T-helper 2 cell (primary cell): ENCODE data around the gene CCDC167.

Experiments
- DNase-seq, 5 experiments: peaks; one replicate each; pipeline versions ENCODE4 v3.0.0 to v3.0.0-alpha.2; 2012 to 2022

Gene CCDC167

DNA sequence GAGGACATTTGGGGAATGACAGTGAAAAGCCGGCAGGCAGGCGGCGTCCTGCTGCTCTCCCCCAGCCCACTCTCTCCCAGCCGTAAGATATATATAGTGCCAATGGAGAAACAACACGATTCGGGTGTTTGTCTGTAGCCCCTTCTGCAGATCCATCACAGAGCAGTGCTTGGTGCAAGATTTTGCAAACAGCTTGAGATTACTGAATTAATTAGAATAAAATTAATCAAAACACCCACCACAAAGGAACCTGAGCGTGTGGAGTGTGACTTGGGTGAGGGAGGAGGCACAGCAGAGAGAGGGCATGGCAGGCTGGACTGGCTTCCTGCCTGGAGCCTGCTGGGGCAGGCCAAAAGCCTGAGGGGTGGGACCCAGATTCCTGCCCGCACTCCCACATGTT, 28.8 kb upstream of the CCDC167 start:
- no peak for DNase-seq

DNA sequence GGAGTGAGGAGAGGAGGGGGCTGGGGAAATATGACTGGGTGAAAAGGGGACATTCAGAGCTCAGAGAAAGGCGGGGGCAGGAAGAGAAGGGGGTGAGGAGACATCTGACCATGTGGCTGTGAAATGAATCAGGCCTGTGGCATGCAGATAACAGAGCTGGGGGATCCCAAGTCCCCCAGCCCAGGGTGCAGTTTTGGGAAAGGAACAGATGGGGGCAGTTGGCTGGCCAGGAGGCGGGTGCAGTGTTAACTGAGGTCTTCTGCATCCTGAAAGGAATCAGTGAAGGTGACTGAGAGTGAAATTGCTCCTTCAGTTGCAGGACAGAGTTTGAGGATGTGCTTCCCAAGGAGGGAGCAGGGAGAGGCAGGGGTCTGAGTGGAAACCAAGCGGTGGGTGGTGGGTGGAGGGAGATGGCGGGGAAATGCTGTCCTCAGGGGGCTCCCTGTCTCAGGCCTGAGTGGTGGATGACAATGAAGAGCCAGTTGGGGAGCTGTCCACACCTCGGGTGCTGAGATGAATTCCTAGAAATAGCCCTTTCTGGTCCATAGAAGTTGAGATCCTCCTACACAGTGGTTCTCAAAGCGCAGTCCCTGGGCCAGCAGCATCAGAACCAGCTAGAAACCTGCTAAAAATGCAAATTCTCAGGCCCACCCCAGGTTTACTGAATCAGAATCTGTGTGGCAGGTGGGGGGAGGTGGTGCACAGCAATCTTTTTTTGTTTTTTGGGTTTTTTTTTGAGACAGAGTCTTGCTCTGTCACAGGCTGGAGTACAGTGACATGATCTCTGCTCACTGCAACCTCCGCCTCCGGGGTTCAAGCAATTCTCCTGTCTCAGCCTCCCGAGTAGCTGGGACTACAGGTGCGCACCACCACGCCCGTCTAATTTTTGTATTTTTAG, 26.0 kb upstream of the CCDC167 start:
- no peak for DNase-seq

DNA sequence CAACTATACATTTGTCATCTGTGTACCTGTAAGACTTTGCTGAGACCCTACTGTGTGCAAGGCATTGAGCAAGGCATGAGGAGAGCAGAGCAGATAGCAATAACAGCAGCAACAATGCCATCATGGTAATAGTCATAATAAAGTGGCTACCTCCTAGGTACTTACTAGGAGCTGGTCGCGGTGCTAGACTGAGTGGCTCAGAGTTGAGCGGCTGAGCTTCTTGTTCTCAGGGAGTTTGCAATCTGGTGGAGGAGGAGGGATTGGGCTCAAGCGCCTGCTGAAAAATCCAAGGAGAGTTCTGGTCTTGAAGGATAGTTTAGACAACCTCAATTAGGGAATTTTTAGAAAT, 25.3 kb upstream of the CCDC167 start:
- DNase-seq, result no peak

GRCh38 chr6:37524025-37524969, 24.6 kb upstream of the CCDC167 start:
- DNase-seq, result no peak

- DNase-seq, result no peak
These were observed 23.7 kb upstream of the CCDC167 start for GRCh38 chr6:37523412-37523811.

- no peak for DNase-seq
These were observed 23.1 kb upstream of the CCDC167 start for GRCh38 chr6:37522836-37523235.

DNA sequence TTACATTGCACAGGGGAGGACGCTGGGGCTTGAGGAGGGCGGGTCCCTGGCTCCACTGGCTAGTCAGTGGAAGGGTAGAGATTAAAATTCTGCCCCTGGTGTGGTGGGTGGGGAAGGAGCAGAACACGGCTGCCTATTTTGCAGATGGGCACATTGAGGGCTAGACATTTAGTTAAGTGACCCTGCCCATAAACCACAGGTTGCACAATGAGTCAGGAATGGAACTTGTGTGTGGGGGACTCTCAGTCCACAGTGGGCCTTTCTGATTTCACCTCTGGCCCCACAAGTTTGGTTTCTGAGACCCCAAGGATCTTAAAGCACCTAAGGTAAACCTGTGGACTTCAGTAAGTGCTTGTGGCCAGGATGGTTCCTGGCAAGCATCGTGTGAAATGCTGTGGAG, 22.0 kb upstream of the CCDC167 start:
- DNase-seq, result no peak

DNA sequence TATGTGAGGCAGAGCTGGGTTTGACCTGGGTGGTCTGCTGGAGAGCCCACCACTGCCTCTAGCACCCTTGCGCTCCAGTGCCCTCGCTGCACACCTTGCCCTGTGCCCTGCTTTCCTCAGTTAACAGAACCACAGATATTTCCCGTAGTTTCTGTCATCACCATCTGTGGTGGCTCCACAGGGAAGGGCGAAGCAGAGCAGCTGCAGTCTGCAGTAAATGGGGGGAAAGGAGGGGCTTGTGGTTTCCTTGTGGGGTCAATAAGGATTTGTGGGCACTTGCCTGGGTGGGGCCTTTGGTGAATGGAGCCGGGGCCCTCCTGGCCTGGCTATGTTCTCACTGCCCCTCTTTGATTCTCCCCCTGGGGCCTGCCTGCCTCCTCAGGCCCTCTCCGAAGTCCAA, 21.2 kb upstream of the CCDC167 start:
- no peak for DNase-seq

DNA sequence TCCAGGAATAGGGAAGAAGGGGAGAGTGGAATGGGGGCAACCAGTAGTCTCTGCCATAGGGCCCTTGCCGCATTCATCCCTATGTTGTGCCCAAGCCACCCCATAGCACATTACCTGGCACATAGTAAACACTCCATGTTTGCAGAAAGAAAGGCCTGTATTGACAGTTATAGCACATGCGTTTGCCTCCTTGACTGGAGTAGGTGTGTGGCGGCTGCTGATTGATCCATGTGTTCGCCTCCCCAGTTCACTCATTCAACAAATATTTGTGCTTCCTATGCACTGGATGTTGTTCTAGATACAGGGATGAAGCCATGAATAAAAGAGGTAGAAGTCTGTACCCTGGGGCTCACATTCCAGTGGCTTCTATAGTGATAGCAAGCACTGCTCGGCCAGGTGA, 19.8 kb upstream of the CCDC167 start:
- no peak for DNase-seq

DNA sequence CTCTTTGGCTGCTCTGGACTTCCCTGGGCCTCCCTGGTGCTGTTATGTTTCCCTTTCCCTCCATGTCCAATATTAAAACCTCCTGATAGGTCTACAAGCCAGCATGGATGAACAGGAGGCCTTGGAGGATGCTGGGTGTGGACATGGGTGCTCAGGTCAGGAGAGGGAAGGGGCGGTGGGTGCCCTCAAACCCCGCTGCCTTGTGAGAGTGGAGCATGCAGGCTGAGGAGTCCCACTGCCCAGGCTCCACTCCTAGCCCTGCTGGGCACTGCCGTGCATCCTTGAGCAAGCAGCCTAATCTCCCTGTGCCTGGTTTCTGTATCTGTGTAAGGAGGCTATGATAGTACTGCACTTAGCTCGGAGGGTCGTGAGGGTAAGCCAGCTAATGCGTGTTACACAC, 18.4 kb upstream of the CCDC167 start:
- no peak for DNase-seq

DNA sequence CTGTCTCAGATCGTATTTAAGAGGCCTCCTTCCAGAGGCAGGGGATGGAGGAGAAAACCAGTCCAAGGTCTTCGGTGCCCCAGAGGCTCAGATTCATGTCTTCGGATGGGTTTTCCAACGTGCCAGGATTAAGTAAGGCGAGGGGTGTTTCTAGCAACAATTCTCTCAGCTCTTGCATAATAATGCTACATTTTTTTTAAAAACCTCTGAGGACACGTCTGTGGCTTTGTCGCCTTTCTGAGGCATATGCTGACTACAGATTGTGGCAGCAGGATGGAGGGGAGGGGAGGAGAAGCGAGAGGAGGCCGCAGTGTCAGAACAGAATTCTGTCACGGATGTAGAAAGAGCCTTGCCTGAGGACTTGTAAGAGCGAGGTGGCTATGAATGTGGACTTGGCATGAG, 17.7 kb upstream of the CCDC167 start:
- peak in 4 of 5 experiments; percentile 63 to 95 (median 78) for DNase-seq

DNA sequence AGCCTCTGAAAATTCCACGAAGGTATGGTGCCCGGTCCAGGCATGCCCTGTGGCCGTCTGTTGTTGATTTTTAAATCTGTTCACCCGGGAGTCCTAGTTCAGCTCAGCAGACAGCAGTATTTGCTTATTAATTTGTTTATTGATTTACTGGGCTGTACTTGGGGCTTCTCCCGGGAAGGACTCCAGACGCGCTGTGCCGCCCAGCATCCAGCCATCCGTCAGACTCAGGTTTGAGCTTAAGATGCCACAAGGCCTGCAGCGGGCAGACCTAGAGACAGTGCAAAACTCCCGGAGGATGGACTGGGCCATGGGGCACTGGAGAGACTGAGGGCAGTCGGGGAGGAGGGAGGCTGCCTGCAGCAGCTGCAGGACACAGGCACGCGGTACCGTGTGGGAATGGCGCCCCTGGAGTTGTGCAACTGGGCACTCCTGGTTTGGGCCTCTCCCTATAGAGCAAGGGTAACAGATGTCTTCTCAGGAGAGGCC, 17.3 kb upstream of the CCDC167 start:
- peak in 2 of 5 experiments; percentile 6 to 34 for DNase-seq

DNA sequence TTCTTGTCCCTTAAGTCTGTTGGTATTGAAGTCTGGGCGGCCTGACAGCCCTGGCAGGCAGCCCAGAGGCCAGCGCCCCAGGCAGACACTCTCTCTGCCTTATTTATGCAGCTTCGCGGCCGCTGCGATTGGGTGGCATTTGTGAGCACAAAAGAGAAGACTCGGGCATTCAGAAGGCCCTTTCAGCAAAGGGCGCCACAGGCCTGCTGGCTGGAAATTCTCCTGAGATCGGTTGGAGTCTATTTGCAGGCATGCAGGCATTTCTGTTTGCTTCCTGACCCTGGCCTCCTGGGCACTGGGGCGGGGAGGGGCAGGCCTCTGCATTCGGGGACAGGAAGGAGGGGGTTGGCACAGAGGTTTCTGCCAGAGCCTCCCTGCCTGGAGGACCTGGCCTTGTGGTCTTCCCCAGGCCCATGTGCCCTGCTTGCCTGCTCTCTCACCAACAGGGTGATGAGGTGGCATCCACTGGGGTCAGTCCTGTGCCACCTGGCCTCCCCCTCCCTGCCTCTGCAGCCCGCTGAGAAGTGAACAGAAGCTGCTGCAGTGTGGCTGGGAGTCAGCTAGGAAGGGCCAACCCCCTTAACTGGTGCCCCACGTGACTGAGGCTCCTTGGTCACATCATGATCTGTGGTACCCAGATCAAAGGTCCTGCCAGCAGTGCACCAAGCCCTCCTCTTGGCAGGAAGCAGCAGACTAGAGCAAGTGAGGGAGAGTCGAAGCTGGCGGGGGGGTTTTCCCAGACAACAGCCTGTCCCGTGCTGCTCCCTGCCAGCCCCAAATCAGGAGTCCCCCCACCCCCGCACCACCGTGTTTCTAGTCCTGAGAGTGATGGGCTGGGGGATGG, 16.6 kb upstream of the CCDC167 start:
- peak; percentile 80 to 98 (median 93) for DNase-seq

GRCh38 chr6:37515712-37516075, 16.0 kb upstream of the CCDC167 start:
- no peak for DNase-seq

GRCh38 chr6:37514837-37515236, 15.1 kb upstream of the CCDC167 start:
- peak in 1 of 5 experiments; percentile 36 for DNase-seq

- DNase-seq, result peak in 2 of 5 experiments; percentile 30 to 69
These were observed 14.7 kb upstream of the CCDC167 start for GRCh38 chr6:37514321-37514771.

GRCh38 chr6:37513576-37513975, 13.9 kb upstream of the CCDC167 start:
- no peak for DNase-seq

DNA sequence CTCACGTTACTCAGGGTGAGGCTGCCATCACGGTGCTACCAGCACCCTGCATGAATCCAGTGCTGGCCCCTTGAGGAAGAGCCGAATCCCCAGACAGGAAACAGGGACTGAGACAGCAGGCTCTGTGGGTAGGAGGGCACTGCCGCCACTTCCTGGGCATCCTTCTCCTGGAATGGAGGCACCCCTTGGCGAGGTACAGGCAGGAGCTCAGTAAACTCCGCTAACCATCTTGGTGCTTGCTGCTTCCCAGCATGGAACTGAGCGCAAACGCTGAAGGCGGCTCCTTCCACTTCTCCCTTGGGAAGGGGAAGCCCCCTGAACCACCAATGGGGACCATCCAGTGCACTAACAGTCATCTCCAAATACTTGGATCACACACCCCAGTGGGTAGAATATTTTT, 13.5 kb upstream of the CCDC167 start:
- no peak for DNase-seq

- no peak for DNase-seq
These were observed 12.8 kb upstream of the CCDC167 start for GRCh38 chr6:37512400-37513011.

DNA sequence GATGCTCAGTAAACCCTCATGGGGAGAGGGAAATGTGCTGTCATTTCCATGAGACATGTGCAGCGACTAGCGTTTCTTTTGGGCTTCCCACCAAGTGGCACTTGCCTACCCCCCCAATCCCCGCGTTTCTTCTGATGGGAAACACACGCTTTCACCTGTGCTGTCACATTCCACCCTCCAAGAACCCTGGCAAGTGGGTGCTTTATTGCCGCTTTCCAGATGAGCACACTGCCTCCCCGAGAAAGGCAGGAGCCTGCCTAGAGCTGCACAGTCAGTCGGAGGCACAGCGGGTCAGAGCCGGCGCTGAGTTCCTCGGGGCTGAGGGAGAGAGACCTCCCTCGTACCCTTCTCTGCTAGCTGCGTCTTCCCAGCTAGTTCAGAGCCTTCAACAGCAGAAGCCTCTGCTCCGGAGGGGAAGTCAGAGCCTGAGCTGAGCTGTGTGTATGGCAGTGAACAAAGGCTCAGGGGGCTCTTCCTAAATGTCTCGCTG, 12.3 kb upstream of the CCDC167 start:
- DNase-seq, result no peak

DNA sequence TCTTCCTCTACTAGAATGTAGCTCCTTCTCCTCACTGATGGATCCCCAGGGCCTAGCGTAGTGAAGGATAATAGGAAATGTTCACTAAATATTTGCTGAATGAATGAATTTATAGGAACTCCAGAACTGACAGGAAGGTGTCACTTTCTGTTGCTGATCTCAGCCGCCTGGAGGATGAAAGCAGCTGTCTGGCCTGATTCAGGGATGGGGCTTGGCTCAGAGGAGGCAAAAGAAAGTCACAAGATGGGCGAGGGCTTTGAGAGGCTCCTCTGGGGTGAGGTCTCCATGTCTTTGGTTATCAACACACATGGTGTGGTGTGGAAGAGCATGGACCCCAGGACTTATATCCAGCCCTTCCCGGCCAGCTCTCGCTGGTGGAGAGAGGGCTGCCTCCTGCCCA, 11.5 kb upstream of the CCDC167 start:
- DNase-seq, result no peak
